PFSK-1 (cell line): ENCODE measurements around the gene EN2. TPM values are rescaled to one million over a fixed set of nuclear protein-coding genes. Genes with fewer than 3 reads are reported as not detected.

Experiments used
- FOXP2 ChIP-seq: optimal IDR thresholded peaks from 2 replicates; pipeline ENCODE3; 2011; ENCODE audit warnings: borderline replicate concordance, control low read depth, inconsistent platforms; ENCODE audit not compliant: insufficient read depth; ENCODE audit errors: extremely low read length, extremely low read depth
- POLR2AphosphoS5 ChIP-seq: IDR thresholded peaks from 2 replicates; pipeline ENCODE4 v1.6.1; 2012; ENCODE audit warnings: low read depth, mild to moderate bottlenecking, control low read depth, low read length, moderate library complexity
- REST ChIP-seq, 2 experiments: IDR thresholded peaks; 2 replicates each; pipeline versions ENCODE4 v1.6.1 to v1.8.0; 2011 to 2012; ENCODE audit warnings: low read depth in 2 of 2, low read length in 2 of 2, control low read depth in 1 of 2, inconsistent platforms in 1 of 2, mild to moderate bottlenecking in 1 of 2, moderate library complexity in 1 of 2; ENCODE audit not compliant: insufficient read depth in 1 of 2
- SIN3A ChIP-seq: IDR thresholded peaks from 2 replicates; pipeline ENCODE4 v1.6.1; 2012; ENCODE audit warnings: mild to moderate bottlenecking, low read length, moderate library complexity, borderline replicate concordance; ENCODE audit not compliant: insufficient read depth
- TAF1 ChIP-seq: IDR thresholded peaks from 2 replicates; pipeline ENCODE4 v1.6.1; 2012; ENCODE audit warnings: low read length, control low read depth, borderline replicate concordance; ENCODE audit not compliant: insufficient read depth
- polyA plus RNA-seq: library from polyadenylated mRNA; unstranded; fragments of >200 nt; gene quantifications from one replicate; pipeline ENCODE4 v1.2.1, GENCODE V29; 2012; ENCODE audit warnings: low read depth, missing spikeins; ENCODE audit not compliant: insufficient read length

EN2 gene
- polyA plus RNA-seq = not detected

GRCh38 chr7:155458111-155458877, at the start of gene EN2:
EN2 (plus strand) TSS chr7:155458129; CDS start chr7:155458378, 249 bp downstream.
- TF ChIP-seq FOXP2 (no peak), POLR2AphosphoS5 (no peak), REST (IDR thresholded peaks at IDR 0.05; ENCODE audit: insufficient read depth in 1 of 2, low read depth in 2 of 2, low read length in 2 of 2) (no peak), SIN3A (no peak), TAF1 (no peak)

GRCh38 chr7:155408651-155409586, 49.0 kb upstream of the EN2 start:
- TF ChIP-seq POLR2AphosphoS5 (no peak), REST (IDR thresholded peaks at IDR 0.05; ENCODE audit: insufficient read depth in 1 of 2, low read depth in 2 of 2, low read length in 2 of 2) (no peak), TAF1 (no peak), FOXP2 (no peak), SIN3A (no peak)

GRCh38 chr7:155409980-155410379, 47.9 kb upstream of the EN2 start:
- TF ChIP-seq FOXP2 (no peak), TAF1 (no peak), SIN3A (no peak), REST (IDR thresholded peaks at IDR 0.05; ENCODE audit: insufficient read depth in 1 of 2, low read depth in 2 of 2, low read length in 2 of 2) (no peak), POLR2AphosphoS5 (no peak)

- TF ChIP-seq FOXP2 = no peak
- TF ChIP-seq REST (IDR thresholded peaks at IDR 0.05; ENCODE audit: insufficient read depth in 1 of 2, low read depth in 2 of 2, low read length in 2 of 2) = no peak
- TF ChIP-seq SIN3A = no peak
- no peak for TF ChIP-seq TAF1
- no peak for TF ChIP-seq POLR2AphosphoS5
Measured at GRCh38 chr7:155410431-155410830, 47.5 kb upstream of the EN2 start.
